Measurements from ENCODE around the gene NIT2.
"Not testable (repeated sequence)": the region's sequence is repeated elsewhere in the genome, so short reads cannot be mapped to it uniquely, and the experiment has no call there.

The NIT2 gene

DNA sequence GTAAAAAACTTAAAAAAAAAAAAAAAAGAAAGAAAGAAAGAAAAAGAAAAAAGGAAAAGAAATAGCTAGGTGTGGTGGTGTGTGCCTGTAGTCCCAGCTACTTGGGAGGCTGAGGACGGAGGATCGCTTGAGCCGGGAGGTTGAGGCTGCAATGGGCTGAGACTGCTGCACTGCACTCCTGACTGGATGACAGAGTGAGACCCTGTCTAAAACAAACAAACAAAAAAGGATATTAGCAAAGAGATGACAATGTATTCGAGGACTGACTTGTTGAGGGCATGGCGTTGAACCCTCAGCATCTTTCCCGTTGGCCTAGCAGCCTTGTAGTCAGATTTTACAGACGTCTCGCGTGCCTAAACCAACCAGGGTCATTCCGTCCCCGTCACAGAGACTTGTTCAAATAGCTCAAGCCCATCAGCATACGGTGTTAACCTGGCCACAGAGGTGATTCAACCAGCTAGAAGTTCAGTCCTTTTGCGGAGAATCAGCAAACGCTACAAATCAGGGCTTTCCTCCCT lies 528 bp upstream of the NIT2 start:
- no peak for DNase-seq (ENCODE audit: low spot score)
- in situ Hi-C loops (cut with MboI; ENCODE audit: low pct_unique_long_range_greater_than_20kb, low sequenced_read_pairs, unreplicated experiment) = no loop called here
- TF ChIP-seq, protein P1, sequence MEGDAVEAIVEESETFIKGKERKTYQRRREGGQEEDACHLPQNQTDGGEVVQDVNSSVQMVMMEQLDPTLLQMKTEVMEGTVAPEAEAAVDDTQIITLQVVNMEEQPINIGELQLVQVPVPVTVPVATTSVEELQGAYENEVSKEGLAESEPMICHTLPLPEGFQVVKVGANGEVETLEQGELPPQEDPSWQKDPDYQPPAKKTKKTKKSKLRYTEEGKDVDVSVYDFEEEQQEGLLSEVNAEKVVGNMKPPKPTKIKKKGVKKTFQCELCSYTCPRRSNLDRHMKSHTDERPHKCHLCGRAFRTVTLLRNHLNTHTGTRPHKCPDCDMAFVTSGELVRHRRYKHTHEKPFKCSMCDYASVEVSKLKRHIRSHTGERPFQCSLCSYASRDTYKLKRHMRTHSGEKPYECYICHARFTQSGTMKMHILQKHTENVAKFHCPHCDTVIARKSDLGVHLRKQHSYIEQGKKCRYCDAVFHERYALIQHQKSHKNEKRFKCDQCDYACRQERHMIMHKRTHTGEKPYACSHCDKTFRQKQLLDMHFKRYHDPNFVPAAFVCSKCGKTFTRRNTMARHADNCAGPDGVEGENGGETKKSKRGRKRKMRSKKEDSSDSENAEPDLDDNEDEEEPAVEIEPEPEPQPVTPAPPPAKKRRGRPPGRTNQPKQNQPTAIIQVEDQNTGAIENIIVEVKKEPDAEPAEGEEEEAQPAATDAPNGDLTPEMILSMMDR (IDR thresholded peaks at IDR 0.05; ENCODE audit: extremely low read depth, insufficient read depth, missing control alignments) = no peak

DNA sequence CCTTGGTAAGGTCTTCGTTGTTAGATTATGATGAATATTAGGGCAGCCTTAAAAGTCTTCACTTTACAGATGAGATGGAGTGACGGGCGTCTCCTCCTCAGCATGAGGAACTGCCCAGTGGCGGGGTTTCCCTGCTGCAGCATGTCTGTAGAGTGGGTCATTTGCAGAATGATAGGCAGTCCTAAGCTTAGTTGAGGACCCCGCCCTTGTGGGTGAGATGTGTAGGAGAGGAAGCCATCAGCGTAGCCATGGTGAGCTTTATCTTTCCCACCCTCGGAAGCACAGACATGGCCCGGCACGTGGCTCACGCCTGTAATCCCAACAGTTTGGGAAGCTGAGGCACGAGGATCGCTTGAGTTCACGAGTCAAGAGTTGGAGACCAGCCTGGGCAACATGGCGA lies 877 bp downstream of the NIT2 start:
- DNase-seq (ENCODE audit: low spot score) = peak; percentile 76
- TF ChIP-seq, protein P1 (IDR thresholded peaks at IDR 0.05; ENCODE audit: extremely low read depth, insufficient read depth, missing control alignments) = no peak
- in situ Hi-C loops (cut with MboI; ENCODE audit: low pct_unique_long_range_greater_than_20kb, low sequenced_read_pairs, unreplicated experiment) = no loop called here

DNA sequence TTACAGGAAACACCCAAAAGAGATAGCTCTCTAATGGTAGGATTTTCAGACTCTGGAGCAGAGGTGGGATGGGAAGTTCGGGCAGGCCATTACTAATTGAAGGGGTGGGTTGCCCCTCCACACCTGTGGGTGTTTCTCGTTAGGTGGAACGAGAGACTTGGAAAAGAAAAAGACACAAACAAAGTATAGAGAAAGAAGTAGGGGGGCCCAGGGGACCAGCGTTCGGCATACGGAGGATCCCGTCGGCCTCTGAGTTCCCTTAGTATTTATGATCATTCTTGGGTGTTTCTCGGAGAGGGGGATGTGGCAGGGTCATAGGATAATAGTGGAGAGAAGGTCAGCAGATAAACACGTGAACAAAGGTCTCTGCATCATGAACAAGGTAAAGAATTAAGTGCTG lies 1.7 kb downstream of the NIT2 start:
- DNase-seq (ENCODE audit: low spot score); in situ Hi-C loops (cut with MboI; ENCODE audit: low pct_unique_long_range_greater_than_20kb, low sequenced_read_pairs, unreplicated experiment): not testable (repeated sequence)

DNA sequence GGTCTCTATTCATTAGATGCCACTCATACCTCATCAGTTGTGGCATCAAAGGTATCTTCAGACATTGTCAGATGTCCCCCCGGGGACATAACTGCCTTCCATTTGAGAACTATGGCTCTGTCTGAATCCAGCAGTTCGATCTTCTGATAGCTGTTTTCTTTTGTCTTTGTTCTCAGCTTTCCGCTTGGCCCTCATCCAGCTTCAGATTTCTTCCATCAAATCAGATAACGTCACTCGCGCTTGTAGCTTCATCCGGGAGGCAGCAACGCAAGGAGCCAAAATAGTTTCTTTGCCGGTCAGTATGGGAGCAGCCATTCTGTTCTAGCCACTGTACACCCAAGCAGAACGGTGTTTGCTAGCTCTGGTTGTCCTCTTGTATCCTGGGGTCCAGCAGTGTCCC lies 4.4 kb downstream of the NIT2 start:
- in situ Hi-C loops (cut with MboI; ENCODE audit: low pct_unique_long_range_greater_than_20kb, low sequenced_read_pairs, unreplicated experiment) = no loop called here
- TF ChIP-seq, protein P1 (IDR thresholded peaks at IDR 0.05; ENCODE audit: extremely low read depth, insufficient read depth, missing control alignments) = no peak
- DNase-seq (ENCODE audit: low spot score) = no peak

DNA sequence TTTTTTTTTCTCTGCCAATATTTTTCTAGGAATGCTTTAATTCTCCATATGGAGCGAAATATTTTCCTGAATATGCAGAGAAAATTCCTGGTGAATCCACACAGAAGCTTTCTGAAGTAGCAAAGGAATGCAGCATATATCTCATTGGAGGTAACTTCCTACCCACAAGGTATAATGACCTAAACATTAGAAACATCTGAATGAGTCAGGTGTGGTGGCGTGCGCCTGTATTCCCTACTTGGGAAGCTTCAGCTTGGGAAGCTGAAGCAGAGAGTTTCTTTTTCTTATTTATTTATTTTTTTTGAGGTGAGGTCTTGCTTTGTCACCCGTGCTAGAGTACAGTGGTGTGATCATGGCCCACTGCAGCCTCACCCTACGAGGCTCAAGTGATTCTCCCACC lies 5.2 kb downstream of the NIT2 start:
- TF ChIP-seq, protein P1 (IDR thresholded peaks at IDR 0.05; ENCODE audit: extremely low read depth, insufficient read depth, missing control alignments) = no peak
- no peak for DNase-seq (ENCODE audit: low spot score)
- in situ Hi-C loops (cut with MboI; ENCODE audit: low pct_unique_long_range_greater_than_20kb, low sequenced_read_pairs, unreplicated experiment) = no loop called here

DNA sequence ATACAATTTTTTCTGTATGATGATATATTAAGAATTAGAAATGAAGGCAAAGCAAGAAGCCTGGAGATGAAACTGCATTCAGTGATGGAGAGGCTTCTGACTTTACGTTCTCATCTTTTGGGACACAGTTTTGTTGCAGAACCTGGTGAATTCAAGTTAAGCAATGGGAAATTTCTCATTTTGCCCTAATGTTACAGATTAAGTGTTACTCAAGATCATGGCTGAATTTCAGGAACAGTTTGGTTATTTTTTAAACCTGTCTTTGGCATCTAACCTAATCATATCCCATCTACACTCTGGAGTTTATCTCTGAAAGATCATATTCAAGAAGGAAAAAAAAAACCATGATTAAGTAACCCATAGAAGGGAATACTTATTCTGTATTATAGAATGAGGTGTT lies 6.0 kb downstream of the NIT2 start:
- TF ChIP-seq, protein P1 (IDR thresholded peaks at IDR 0.05; ENCODE audit: extremely low read depth, insufficient read depth, missing control alignments) = no peak
- in situ Hi-C loops (cut with MboI; ENCODE audit: low pct_unique_long_range_greater_than_20kb, low sequenced_read_pairs, unreplicated experiment) = no loop called here

DNA sequence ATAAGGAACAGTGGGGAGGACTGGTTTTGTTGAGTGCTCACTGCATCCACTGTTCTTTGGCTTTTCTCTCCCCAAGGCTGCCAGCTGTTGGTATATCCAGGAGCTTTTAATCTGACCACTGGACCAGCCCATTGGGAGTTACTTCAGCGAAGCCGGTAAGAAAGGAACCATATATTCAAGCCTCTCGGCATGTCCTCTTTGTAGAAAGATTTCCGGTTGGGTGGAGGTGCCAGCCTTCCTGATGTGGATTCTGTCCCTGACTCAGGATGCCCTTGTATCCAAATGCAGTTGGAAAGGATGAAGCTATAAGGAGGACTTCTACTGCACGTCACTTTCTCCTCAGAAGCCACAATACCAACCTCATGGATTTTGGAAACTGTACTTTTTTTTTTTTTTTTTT lies 14.2 kb downstream of the NIT2 start:
- DNase-seq (ENCODE audit: low spot score) = no peak
- in situ Hi-C loops (cut with MboI; ENCODE audit: low pct_unique_long_range_greater_than_20kb, low sequenced_read_pairs, unreplicated experiment) = no loop called here
- TF ChIP-seq, protein P1 (IDR thresholded peaks at IDR 0.05; ENCODE audit: extremely low read depth, insufficient read depth, missing control alignments) = no peak

More for the DNA sequence above, 6.0 kb downstream of the NIT2 start:
- DNase-seq (ENCODE audit: low spot score) = no peak

DNA sequence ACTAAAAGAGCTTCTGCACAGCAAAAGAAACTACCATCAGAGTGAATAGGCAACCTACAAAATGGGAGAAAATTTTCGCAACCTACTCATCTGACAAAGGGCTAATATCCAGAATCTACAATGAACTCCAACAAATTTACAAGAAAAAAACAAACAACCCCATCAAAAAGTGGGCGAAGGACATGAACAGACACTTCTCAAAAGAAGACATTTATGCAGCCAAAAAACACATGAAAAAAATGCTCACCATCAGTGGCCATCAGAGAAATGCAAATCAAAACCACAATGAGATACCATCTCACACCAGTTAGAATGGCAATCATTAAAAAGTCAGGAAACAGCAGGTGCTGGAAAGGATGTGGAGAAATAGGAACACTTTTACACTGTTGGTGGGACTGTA lies 17.2 kb downstream of the NIT2 start:
- in situ Hi-C loops (cut with MboI; ENCODE audit: low pct_unique_long_range_greater_than_20kb, low sequenced_read_pairs, unreplicated experiment); DNase-seq (ENCODE audit: low spot score): not testable (repeated sequence)

Measured in GM13977 (cell line).